Thyroid gland (tissue), 4 donors: ENCODE results near the gene DBF4B.

Experiments
- CTCF ChIP-seq, 6 experiments: fragments of 200-600 bp in 3 of 6; fragments of 450-650 bp in 3 of 6; sonication (generic) in 3 of 6; IDR thresholded peaks; one replicate each; pipeline ENCODE4 v1.5.1; 2016 to 2019; ENCODE audit warnings: antibody characterized with exemption in 6 of 6, mild to moderate bottlenecking in 2 of 6, inconsistent platforms in 1 of 6, moderate library complexity in 1 of 6
- POLR2A ChIP-seq, 2 donors: fragments of 450-650 bp; IDR thresholded peaks; one replicate each; pipeline ENCODE4 v1.6.1; 2017; ENCODE audit warnings: antibody characterized with exemption in 2 of 2, mild to moderate bottlenecking in 2 of 2, moderate library complexity in 1 of 2

GRCh38 chr17:44782326-44782850 is 73.9 kb downstream of the DBF4B start:
- TF ChIP-seq POLR2A (IDR thresholded peaks at IDR 0.05) (no peak), CTCF (IDR thresholded peaks at IDR 0.05) (no peak)
